HL-60 (cell line): ENCODE results near the gene G6PC2.

Source experiments
- DNase-seq, 2 experiments: peaks; one replicate each; pipeline ENCODE4 v3.0.0-alpha.2; 2010 to 2020; ENCODE audit warnings: low read depth in 1 of 2, low spot score in 1 of 2
- H3K27ac ChIP-seq: fragments of 250-450 bp; sonication (Bioruptor Pico); replicated peaks from 2 replicates; pipeline ENCODE4 v1.5.1; 2020; ENCODE audit warnings: mild to moderate bottlenecking, moderate library complexity
- H3K27me3 ChIP-seq: fragments of 250-450 bp; sonication (Bioruptor Pico); 2 replicates; pipeline ENCODE4 v1.5.1; 2021; ENCODE audit warnings: mild to moderate bottlenecking, moderate library complexity; ENCODE audit not compliant: insufficient read depth, poor library complexity, severe bottlenecking
- H3K4me3 ChIP-seq: replicated peaks from 2 replicates; pipeline ENCODE4 v1.5.1; 2011; ENCODE audit warnings: mild to moderate bottlenecking, control low read depth, low read length; ENCODE audit not compliant: insufficient read depth
- CTCF ChIP-seq: IDR thresholded peaks from one replicate; pipeline ENCODE4 v1.5.1; 2011; ENCODE audit warnings: low read length, control low read depth, inconsistent platforms; ENCODE audit not compliant: insufficient read depth
- GABPA ChIP-seq: IDR thresholded peaks from 2 replicates; pipeline ENCODE4 v1.6.1; 2012; ENCODE audit warnings: low read depth
- POLR2AphosphoS5 ChIP-seq: IDR thresholded peaks from 2 replicates; pipeline ENCODE4 v1.6.1; 2012; ENCODE audit warnings: low read depth
- REST ChIP-seq: IDR thresholded peaks from 2 replicates; pipeline ENCODE4 v1.6.1; 2012; ENCODE audit warnings: low read depth; ENCODE audit not compliant: insufficient replicate concordance
- SPI1 ChIP-seq: IDR thresholded peaks from 2 replicates; pipeline ENCODE4 v1.6.1; 2012; ENCODE audit warnings: low read depth, mild to moderate bottlenecking, borderline replicate concordance

The G6PC2 gene

GRCh38 chr2:168954256-168954655 is 53.2 kb downstream of the G6PC2 start:
- H3K27ac ChIP-seq: no peak overlapping the region
- H3K4me3 ChIP-seq: no peak overlapping the region
- DNase-seq: no peak
- H3K27me3 ChIP-seq: no peaks in the 10 kb centered on the region
- TF ChIP-seq REST: no peak
- TF ChIP-seq GABPA: no peak
- TF ChIP-seq POLR2AphosphoS5: no peak
- TF ChIP-seq CTCF: no peak
- TF ChIP-seq SPI1: no peak

- DNase-seq: no peak
- Histone ChIP-seq H3K27me3 (no peaks in the 10 kb centered on the region), H3K4me3 (no peak overlapping the region), H3K27ac (no peak overlapping the region)
- no peak for TF ChIP-seq REST
- TF ChIP-seq POLR2AphosphoS5: no peak
- TF ChIP-seq CTCF: no peak
- no peak for TF ChIP-seq SPI1
- TF ChIP-seq GABPA: no peak
Observed at GRCh38 chr2:168955321-168955720, 54.2 kb downstream of the G6PC2 start.

GRCh38 chr2:168956392-168956791 is 55.3 kb downstream of the G6PC2 start:
- TF ChIP-seq CTCF: no peak
- TF ChIP-seq REST: no peak
- TF ChIP-seq GABPA: no peak
- TF ChIP-seq POLR2AphosphoS5: no peak
- TF ChIP-seq SPI1: no peak
- no peak overlapping the region for H3K4me3 ChIP-seq
- no peak overlapping the region for H3K27ac ChIP-seq
- no peak for DNase-seq
- no peaks in the 10 kb centered on the region for H3K27me3 ChIP-seq
